Measurements from ENCODE around the gene RHOA. TPM values are rescaled to one million over a fixed set of nuclear protein-coding genes. Genes with fewer than 3 reads are reported as not detected.

RHOA gene
- total and polyA plus RNA-seq, 2 of the 8 experiments (the other 6 are each of a cell fraction or from before 2014, with no cell fraction given) = 176 to 397 TPM

DNA sequence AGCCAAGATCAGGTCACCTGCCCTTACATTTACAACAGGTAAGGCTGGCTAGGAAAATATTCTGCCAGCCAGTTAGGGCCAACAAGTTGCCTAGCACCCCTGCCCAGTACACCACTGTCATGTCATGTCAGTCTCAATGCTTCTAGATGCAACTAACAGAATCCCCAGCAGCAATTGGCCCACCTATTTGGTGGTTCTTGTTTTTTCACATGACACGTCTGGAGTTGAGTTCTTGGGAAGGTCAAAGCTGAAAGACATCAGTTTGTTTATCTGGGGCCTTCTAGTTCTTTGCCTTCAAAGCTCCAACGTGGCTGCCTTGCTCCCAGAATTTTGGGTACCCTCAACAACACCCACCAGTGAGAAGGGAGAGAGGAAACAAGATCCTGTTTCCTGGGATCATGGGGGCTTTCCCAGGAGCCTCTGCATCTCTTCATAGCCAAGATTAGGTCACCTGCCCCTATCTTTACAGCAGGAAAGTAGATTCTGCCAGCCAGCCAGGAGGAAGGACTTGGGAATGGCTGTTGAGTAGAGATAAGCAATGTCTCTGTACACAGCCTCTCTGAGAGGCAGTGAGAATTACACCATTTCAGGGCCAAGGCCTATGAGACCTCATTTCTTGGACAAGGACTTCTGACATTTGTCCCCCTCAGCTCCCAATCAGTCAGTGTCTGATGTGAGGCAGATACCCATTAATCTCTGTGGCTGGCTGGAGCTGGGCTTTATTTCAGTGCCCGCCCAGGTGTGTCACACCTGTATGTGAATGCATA, 62.2 kb downstream of the RHOA start:
- H3K27me3 ChIP-seq (replicated peaks in 1 of 4; ENCODE audit: control insufficient read depth in 3 of 4, extremely low read depth in 1 of 4, insufficient read depth in 3 of 4, low read length in 3 of 4) = no peaks in the 10 kb centered on the region
- ChIA-PET CTCF (ENCODE audit: partially characterized antibody) (interaction anchor here (0.6 to 2.9 kb wide), 3 partner anchors 10 to 33 kb away, joined by 3 to 11 read pairs (median 4); partner anchors contain the start of gene USP4), POLR2A (ENCODE audit: partially characterized antibody) (interaction anchor here (0.7 to 4.3 kb wide), 2 partner anchors 9 to 148 kb away, joined by 3 to 20 read pairs; partner anchors contain the start of gene GPX1)
- no peaks in the 10 kb centered on the region; the same call in 1 of the 2 replicates for H3K23me2 ChIP-seq (ENCODE audit: low read depth, low read length)
- H2BK5ac ChIP-seq (ENCODE audit: low read depth, low read length) = no peak overlapping the region
- no peak overlapping the region for H2BK15ac ChIP-seq (ENCODE audit: low read length)
- no peak overlapping the region for H3K4ac ChIP-seq (replicated peaks; ENCODE audit: insufficient read length, low read depth, low read length)
- no peak overlapping the region for H3K18ac ChIP-seq (ENCODE audit: extremely low read depth, low read length)
- H2AK5ac ChIP-seq (ENCODE audit: low read depth, low read length) = no peak overlapping the region
- no peak overlapping the region for H3K27ac ChIP-seq (ENCODE audit: low read depth, low read length)
- H3K4me1 ChIP-seq (replicated peaks in 1 of 4; ENCODE audit: control insufficient read depth in 3 of 4, insufficient read depth in 4 of 4, low read length in 3 of 4) = no peaks in the 10 kb centered on the region
- no peak overlapping the region for H2BK120ac ChIP-seq (replicated peaks; ENCODE audit: low read depth, low read length)
- FAIRE-seq = no peak
- no peak for DNase-seq (ENCODE audit: low read depth in 1 of 2, low spot score in 2 of 2)
- no peaks in the 10 kb centered on the region for H4K20me1 ChIP-seq (replicated peaks in 1 of 2; ENCODE audit: control insufficient read depth in 1 of 2, insufficient read depth in 2 of 2, low read length in 2 of 2)
- H2BK12ac ChIP-seq (ENCODE audit: low read depth, low read length) = no peak overlapping the region
- H2AFZ ChIP-seq (ENCODE audit: low read length) = no peak overlapping the region
- H3K56ac ChIP-seq (replicated peaks; ENCODE audit: insufficient read length, low read depth, low read length) = no peak overlapping the region
- WGBS, 2 experiments (ENCODE audit: extremely low coverage in 1 of 2, insufficient coverage in 1 of 2, insufficient read length in 1 of 2, insufficient replicate concordance in 2 of 2, low coverage in 1 of 2, low lambda C conversion rate in 2 of 2, missing lambda C conversion rate in 1 of 2) = 88% methylated on average over 3 of the region's 3 CpGs; no CpG with 5 or more reads in 1 of the 2 experiments
- H3K79me2 ChIP-seq (ENCODE audit: control insufficient read depth in 1 of 2, insufficient read depth in 2 of 2, low read length in 2 of 2) = no peaks in the 10 kb centered on the region
- H3K14ac ChIP-seq (ENCODE audit: insufficient read length) = no peak overlapping the region
- H3K23ac ChIP-seq (ENCODE audit: insufficient read length) = no peak overlapping the region
- H3K9me3 ChIP-seq (ENCODE audit: insufficient read depth in 2 of 2, low read depth in 1 of 2, low read length in 1 of 2) = no peaks in the 10 kb centered on the region
- H3K4me2 ChIP-seq (ENCODE audit: insufficient read depth in 1 of 2, low read depth in 2 of 2, low read length in 2 of 2) = no peak overlapping the region
- no peak overlapping the region for H3K9ac ChIP-seq (replicated peaks in 1 of 4; ENCODE audit: extremely low read depth in 1 of 4, low read depth in 3 of 4, low read length in 3 of 4)
- no peaks in the 10 kb centered on the region for H3K36me3 ChIP-seq (ENCODE audit: control insufficient read depth in 2 of 4, insufficient read depth in 4 of 4, low read length in 3 of 4)
- H4K8ac ChIP-seq (ENCODE audit: extremely low read depth, insufficient read depth, low read length) = no peak overlapping the region
- H3K4me3 ChIP-seq (ENCODE audit: extremely low read depth in 1 of 4, insufficient read depth in 2 of 4, low read depth in 3 of 4, low read length in 4 of 4) = no peak overlapping the region
- H2BK20ac ChIP-seq (ENCODE audit: low read length) = no peak overlapping the region
- no peak overlapping the region for H4K91ac ChIP-seq (replicated peaks; ENCODE audit: insufficient read length, low read length)
- H4K5ac ChIP-seq (ENCODE audit: insufficient read length, low read depth, low read length) = no peak overlapping the region
- no peaks in the 10 kb centered on the region for H3K79me1 ChIP-seq (ENCODE audit: low read depth, low read length)
- TF ChIP-seq POU5F1 (IDR thresholded peaks at IDR 0.05; ENCODE audit: low read depth, low read length) (no peak), FOSL1 (IDR thresholded peaks at IDR 0.05; ENCODE audit: insufficient read depth, low read depth, low read length) (no peak), SIRT6 (IDR thresholded peaks at IDR 0.05; ENCODE audit: low read length) (no peak), CEBPB (IDR thresholded peaks at IDR 0.05; ENCODE audit: low read depth, low read length) (no peak)
